AG04450 (cell line): ENCODE data around the gene MYO5A. TPM values are rescaled to one million over a fixed set of nuclear protein-coding genes. Genes with fewer than 3 reads are reported as not detected.

ENCODE experiments used
- CTCF ChIA-PET: fragments of 300-600, 350-600 bp; formaldehyde crosslinking; extraction: SDS; loops from one replicate; lab custom pipeline; 2022; ENCODE audit warnings: antibody characterized with exemption, inconsistent platforms; lab: Charles Lee
- POLR2A ChIA-PET: fragments of 350-600 bp; formaldehyde crosslinking; extraction: SDS; loops from one replicate; lab custom pipeline; 2021; ENCODE audit warnings: antibody characterized with exemption, inconsistent platforms; lab: Yijun Ruan, JAX
- DNase-seq: peaks from one replicate; pipeline ENCODE4 v3.0.0-alpha.2; 2011; ENCODE audit warnings: low read depth, low spot score
- H3K27ac ChIP-seq: one replicate; pipeline ENCODE4 v1.5.1; 2012; ENCODE audit warnings: low read depth, low read length, control low read depth
- H3K27me3 ChIP-seq: one replicate; pipeline ENCODE4 v1.6.0; 2012; ENCODE audit warnings: low read length; ENCODE audit not compliant: control insufficient read depth, insufficient read depth
- H3K4me3 ChIP-seq: 2 replicates; pipeline ENCODE4 v1.5.1; 2011; ENCODE audit warnings: mild to moderate bottlenecking, low read depth, low read length, control low read depth
- H3K9me3 ChIP-seq: 2 replicates; pipeline ENCODE4 v1.5.1; 2012; ENCODE audit warnings: low read length; ENCODE audit not compliant: control insufficient read depth, insufficient read depth
- CTCF ChIP-seq: IDR thresholded peaks from 2 replicates; pipeline ENCODE4 v1.5.1; 2011; ENCODE audit warnings: low read depth, low read length, control low read depth, inconsistent platforms
- polyA plus RNA-seq: library from polyadenylated mRNA; depleted of rRNA; stranded (reverse); fragments of >200 nt; gene quantifications from 2 replicates; pipeline ENCODE4 v1.2.3, GENCODE V29; 2011

The MYO5A gene
- polyA plus RNA-seq, 1 experiment = 37.2 TPM

- ChIA-PET POLR2A (no interaction called here), CTCF (interaction anchor here (0.7 kb wide), 1 partner anchor 296 kb away, joined by 3 read pairs; no protein-coding TSS in a partner anchor)
- DNase-seq = no peak
- no peak for TF ChIP-seq CTCF
- Histone ChIP-seq H3K27me3 (no peaks in the 10 kb centered on the region), H3K4me3 (no peak overlapping the region), H3K9me3 (no peaks in the 10 kb centered on the region), H3K27ac (no peak overlapping the region)
Observed at GRCh38 chr15:52318729-52319500, 209.8 kb downstream of the MYO5A start.

GRCh38 chr15:52317688-52318087, 211.0 kb downstream of the MYO5A start:
- DNase-seq = no peak
- no peaks in the 10 kb centered on the region for H3K9me3 ChIP-seq
- H3K27me3 ChIP-seq = no peaks in the 10 kb centered on the region
- POLR2A ChIA-PET = interaction anchor here (0.5 kb wide), 1 partner anchor 65 kb away, joined by 4 read pairs; no protein-coding TSS in a partner anchor
- no peak overlapping the region for H3K4me3 ChIP-seq
- CTCF ChIA-PET = no interaction called here
- no peak overlapping the region for H3K27ac ChIP-seq
- no peak for TF ChIP-seq CTCF

- no peak for TF ChIP-seq CTCF
- CTCF ChIA-PET = no interaction called here
- DNase-seq = no peak
- Histone ChIP-seq H3K27me3 (no peaks in the 10 kb centered on the region), H3K27ac (no peak overlapping the region), H3K9me3 (no peaks in the 10 kb centered on the region), H3K4me3 (no peak overlapping the region)
- POLR2A ChIA-PET = no interaction called here
Observed at GRCh38 chr15:52317022-52317421, 211.7 kb downstream of the MYO5A start.

GRCh38 chr15:52309154-52309548, 219.5 kb downstream of the MYO5A start:
- no peaks in the 10 kb centered on the region for H3K27me3 ChIP-seq
- ChIA-PET POLR2A (no interaction called here), CTCF (no interaction called here)
- no peak for DNase-seq
- no peak overlapping the region for H3K4me3 ChIP-seq
- H3K27ac ChIP-seq = no peak overlapping the region
- H3K9me3 ChIP-seq = no peaks in the 10 kb centered on the region
- no peak for TF ChIP-seq CTCF

GRCh38 chr15:52308446-52309153, 220.1 kb downstream of the MYO5A start:
- H3K4me3 ChIP-seq = no peak overlapping the region
- no peaks in the 10 kb centered on the region for H3K9me3 ChIP-seq
- ChIA-PET POLR2A (no interaction called here), CTCF (no interaction called here)
- H3K27me3 ChIP-seq = no peaks in the 10 kb centered on the region
- DNase-seq = no peak
- no peak for TF ChIP-seq CTCF
- no peak overlapping the region for H3K27ac ChIP-seq
